Measurements from ENCODE around the gene SPINT1.

GRCh38 chr15:40857601-40858341 lies 13.9 kb downstream of the SPINT1 start:
- TF ChIP-seq ZFX (IDR thresholded peaks at IDR 0.05) (no peak), CTCF (IDR thresholded peaks at IDR 0.05 in 2 of 3, conservative IDR thresholded peaks at IDR 0.05 in 1 of 3; ENCODE audit: borderline replicate concordance in 1 of 3, insufficient read depth in 1 of 3, low read depth in 2 of 3, low read length in 2 of 3) (peak; percentile 79 to 99 (median 94)), POLR2AphosphoS5 (IDR thresholded peaks at IDR 0.05; ENCODE audit: low read depth, low read length) (0 out of 2 replicates have a peak, but pooled peaks have one; percentile 37), EZH2 (IDR thresholded peaks at IDR 0.05) (no peak), YY1 (IDR thresholded peaks at IDR 0.05; ENCODE audit: extremely low read depth, insufficient replicate concordance, low read depth, low read length) (peak; percentile 34), ATF3 (IDR thresholded peaks at IDR 0.05) (no peak), MAX (IDR thresholded peaks at IDR 0.05) (no peak), REST (IDR thresholded peaks at IDR 0.05; ENCODE audit: low read depth) (no peak), POLR2A (IDR thresholded peaks at IDR 0.05; ENCODE audit: borderline replicate concordance, extremely low read depth, insufficient read depth, insufficient read length) (no peak), EZH2phosphoT487 (IDR thresholded peaks at IDR 0.05; ENCODE audit: borderline replicate concordance) (no peak), SRF (IDR thresholded peaks at IDR 0.05; ENCODE audit: low read depth) (no peak), SP1 (IDR thresholded peaks at IDR 0.05; ENCODE audit: low read depth) (no peak), ELF1 (IDR thresholded peaks at IDR 0.05; ENCODE audit: borderline replicate concordance, low read depth) (no peak)
